OCI-LY1 (cell line): Measurements from ENCODE around the gene FCRL1.

Source experiments
- H2AFZ ChIP-seq: fragments of 200-600 bp; sonication (generic), shearing (Covaris generic); 2 replicates; pipeline ENCODE4 v1.6.0; 2014; ENCODE audit warnings: antibody characterized with exemption, mild to moderate bottlenecking, low read length
- H3F3A ChIP-seq: fragments of 200-600 bp; sonication (generic), shearing (Covaris generic); 2 replicates; pipeline ENCODE4 v1.6.0; 2014; ENCODE audit warnings: mild to moderate bottlenecking, antibody characterized with exemption, low read length, moderate library complexity; ENCODE audit not compliant: insufficient read depth
- H3K27ac ChIP-seq: fragments of 200-600 bp; sonication (generic); 2 replicates; pipeline ENCODE4 v1.5.1; 2014; ENCODE audit warnings: low read length, mixed run types, mild to moderate bottlenecking, low read depth; ENCODE audit not compliant: poor library complexity, severe bottlenecking
- H3K27me3 ChIP-seq: fragments of 200-600 bp; sonication (generic); 2 replicates; pipeline ENCODE4 v1.6.0; 2014; ENCODE audit warnings: antibody characterized with exemption, mild to moderate bottlenecking, low read length, moderate library complexity; ENCODE audit not compliant: insufficient read depth
- H3K36me3 ChIP-seq: fragments of 200-600 bp; sonication (generic); 2 replicates; pipeline ENCODE4 v1.6.1; 2014; ENCODE audit warnings: mild to moderate bottlenecking, antibody characterized with exemption, low read length, moderate library complexity, mixed read lengths; ENCODE audit not compliant: insufficient read depth
- H3K4me1 ChIP-seq: fragments of 200-600 bp; sonication (generic); 2 replicates; pipeline ENCODE4 v1.5.1; 2014; ENCODE audit warnings: mild to moderate bottlenecking, low read length, moderate library complexity; ENCODE audit not compliant: insufficient read depth, severe bottlenecking
- H3K4me2 ChIP-seq: fragments of 200-600 bp; sonication (generic), shearing (Covaris generic); 2 replicates; pipeline ENCODE4 v1.6.1; 2014; ENCODE audit warnings: low read length
- H3K4me3 ChIP-seq: fragments of 200-600 bp; sonication (generic); 2 replicates; pipeline ENCODE4 v1.5.1; 2014; ENCODE audit warnings: low read length, low read depth, mild to moderate bottlenecking, mixed read lengths; ENCODE audit not compliant: poor library complexity, severe bottlenecking
- H3K79me2 ChIP-seq: fragments of 200-600 bp; shearing (Covaris generic); 2 replicates; pipeline ENCODE4 v1.6.1; 2016; ENCODE audit warnings: mixed run types, low read length, mixed read lengths; ENCODE audit not compliant: insufficient read depth
- H3K9ac ChIP-seq: fragments of 200-600 bp; sonication (generic), shearing (Covaris generic); 2 replicates; pipeline ENCODE4 v1.6.1; 2014; ENCODE audit warnings: mild to moderate bottlenecking, low read length, mixed read lengths
- H3K9me2 ChIP-seq: fragments of 200-600 bp; sonication (generic), shearing (Covaris generic); 2 replicates; pipeline ENCODE4 v1.6.1; 2014; ENCODE audit warnings: low read depth, mild to moderate bottlenecking, low read length, mixed read lengths
- H3K9me3 ChIP-seq: fragments of 200-600 bp; shearing (Covaris generic); 2 replicates; pipeline ENCODE4 v1.6.1; 2014; ENCODE audit warnings: low read length, mixed read lengths
- H4K20me1 ChIP-seq: fragments of 200-600 bp; sonication (generic), shearing (Covaris generic); 2 replicates; pipeline ENCODE4 v1.6.0; 2016; ENCODE audit warnings: mild to moderate bottlenecking, low read length; ENCODE audit not compliant: insufficient read depth
- EZH2 ChIP-seq: fragments of 200-600 bp; sonication (generic), shearing (Covaris generic); IDR thresholded peaks from 2 replicates; pipeline ENCODE4 v1.8.0; 2017; ENCODE audit warnings: borderline replicate concordance, mixed run types, mild to moderate bottlenecking, antibody characterized with exemption, low read length, moderate library complexity, mixed read lengths
- TF ChIP-seq, protein P1 (sequence below): fragments of 200-600 bp; sonication (generic), shearing (Covaris generic); IDR thresholded peaks from 2 replicates; pipeline ENCODE4 v1.5.1; 2017; ENCODE audit warnings: mild to moderate bottlenecking, antibody characterized with exemption, low read length, moderate library complexity, mixed read lengths

Gene FCRL1

DNA sequence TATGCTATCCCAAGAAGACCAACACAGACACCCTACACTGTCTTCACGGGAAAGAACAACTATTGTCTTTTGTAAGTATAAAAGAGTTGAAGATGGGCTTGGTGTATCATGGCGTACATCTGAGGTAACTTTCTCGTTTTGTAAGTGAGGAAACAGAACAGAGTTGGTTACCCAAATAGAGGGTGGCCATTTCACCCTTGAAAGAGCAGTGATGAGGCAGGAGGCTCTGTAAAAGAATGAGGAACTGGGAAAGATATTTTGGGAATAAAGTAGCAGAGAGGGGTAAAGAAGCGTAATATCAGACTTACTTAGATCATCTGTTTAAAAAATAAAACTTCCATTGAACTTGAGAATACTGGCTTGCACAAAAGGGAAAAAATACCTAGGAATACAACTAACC, 61.9 kb downstream of the FCRL1 start:
- no peak overlapping the region for H3K4me2 ChIP-seq
- H3K9me3 ChIP-seq: peaks cover 4% of the 10 kb centered on the region; the same call in 1 of the 2 replicates
- H3K79me2 ChIP-seq: no peaks in the 10 kb centered on the region
- no peak overlapping the region for H2AFZ ChIP-seq
- H3K36me3 ChIP-seq: peaks cover 83% of the 10 kb centered on the region
- no peak overlapping the region for H3K27ac ChIP-seq
- H3K4me3 ChIP-seq: no peak overlapping the region
- no peaks in the 10 kb centered on the region for H3K27me3 ChIP-seq
- no peaks in the 10 kb centered on the region for H3K9me2 ChIP-seq
- TF ChIP-seq, protein P1, sequence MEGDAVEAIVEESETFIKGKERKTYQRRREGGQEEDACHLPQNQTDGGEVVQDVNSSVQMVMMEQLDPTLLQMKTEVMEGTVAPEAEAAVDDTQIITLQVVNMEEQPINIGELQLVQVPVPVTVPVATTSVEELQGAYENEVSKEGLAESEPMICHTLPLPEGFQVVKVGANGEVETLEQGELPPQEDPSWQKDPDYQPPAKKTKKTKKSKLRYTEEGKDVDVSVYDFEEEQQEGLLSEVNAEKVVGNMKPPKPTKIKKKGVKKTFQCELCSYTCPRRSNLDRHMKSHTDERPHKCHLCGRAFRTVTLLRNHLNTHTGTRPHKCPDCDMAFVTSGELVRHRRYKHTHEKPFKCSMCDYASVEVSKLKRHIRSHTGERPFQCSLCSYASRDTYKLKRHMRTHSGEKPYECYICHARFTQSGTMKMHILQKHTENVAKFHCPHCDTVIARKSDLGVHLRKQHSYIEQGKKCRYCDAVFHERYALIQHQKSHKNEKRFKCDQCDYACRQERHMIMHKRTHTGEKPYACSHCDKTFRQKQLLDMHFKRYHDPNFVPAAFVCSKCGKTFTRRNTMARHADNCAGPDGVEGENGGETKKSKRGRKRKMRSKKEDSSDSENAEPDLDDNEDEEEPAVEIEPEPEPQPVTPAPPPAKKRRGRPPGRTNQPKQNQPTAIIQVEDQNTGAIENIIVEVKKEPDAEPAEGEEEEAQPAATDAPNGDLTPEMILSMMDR: no peak
- TF ChIP-seq EZH2: no peak
- peaks cover 5% of the 10 kb centered on the region for H3K4me1 ChIP-seq
- no peaks in the 10 kb centered on the region for H3F3A ChIP-seq
- H3K9ac ChIP-seq: no peak overlapping the region
- H4K20me1 ChIP-seq: no peaks in the 10 kb centered on the region

DNA sequence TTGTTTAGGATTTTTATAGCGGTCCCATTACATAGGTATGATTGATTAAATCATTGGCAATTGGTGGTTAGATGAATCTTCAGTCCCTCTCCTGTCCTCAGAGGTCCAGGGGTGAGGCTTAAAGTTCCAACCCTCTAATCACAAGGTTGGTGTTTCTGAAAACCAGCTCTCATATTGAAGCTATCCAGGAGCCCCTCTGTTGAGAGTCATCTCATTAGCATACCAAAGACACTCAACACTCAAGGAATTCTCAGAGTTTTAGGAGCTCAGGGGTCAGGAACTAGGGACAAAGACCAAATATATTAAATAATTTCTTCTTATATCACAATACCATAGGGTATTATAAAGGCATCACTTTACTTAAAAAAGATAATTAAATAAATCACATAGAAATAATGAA, 66.3 kb downstream of the FCRL1 start:
- no peak overlapping the region for H3K27ac ChIP-seq
- TF ChIP-seq, protein P1: no peak
- no peak for TF ChIP-seq EZH2
- H3K4me3 ChIP-seq: no peak overlapping the region
- H3K9me3 ChIP-seq: no peaks in the 10 kb centered on the region
- no peak overlapping the region for H3K9ac ChIP-seq
- H3K4me2 ChIP-seq: no peak overlapping the region
- H3K79me2 ChIP-seq: no peaks in the 10 kb centered on the region
- H4K20me1 ChIP-seq: no peaks in the 10 kb centered on the region
- H3K9me2 ChIP-seq: no peaks in the 10 kb centered on the region
- peaks cover 56% of the 10 kb centered on the region for H3K36me3 ChIP-seq
- H3F3A ChIP-seq: no peaks in the 10 kb centered on the region
- H2AFZ ChIP-seq: no peak overlapping the region
- H3K4me1 ChIP-seq: peaks cover 5% of the 10 kb centered on the region
- H3K27me3 ChIP-seq: no peaks in the 10 kb centered on the region

DNA sequence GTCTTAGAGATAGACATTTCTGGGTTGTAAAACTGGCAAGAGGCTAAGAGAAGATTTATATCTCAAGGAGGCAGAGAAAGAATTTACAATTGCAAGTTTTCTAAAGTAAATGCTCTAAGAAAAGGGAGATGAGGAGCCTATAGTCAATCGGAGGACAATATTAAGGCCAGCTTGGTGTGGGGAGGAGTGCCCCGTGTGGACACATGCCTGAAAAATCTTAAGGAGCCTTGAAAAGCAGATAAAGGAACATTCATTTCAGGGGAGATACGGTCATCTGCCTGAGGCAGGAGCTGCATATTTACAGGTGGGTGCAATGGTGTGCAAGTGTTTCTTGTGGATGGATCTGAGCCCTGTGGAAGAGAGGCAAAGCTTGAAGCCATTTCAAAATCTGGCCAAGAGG, 68.6 kb downstream of the FCRL1 start:
- H3K27ac ChIP-seq: no peak overlapping the region
- no peaks in the 10 kb centered on the region for H3K9me3 ChIP-seq
- peaks cover 40% of the 10 kb centered on the region for H3K36me3 ChIP-seq
- H2AFZ ChIP-seq: no peak overlapping the region
- no peak overlapping the region for H3K9ac ChIP-seq
- no peaks in the 10 kb centered on the region for H3F3A ChIP-seq
- no peak overlapping the region for H3K4me3 ChIP-seq
- no peaks in the 10 kb centered on the region for H3K9me2 ChIP-seq
- H3K4me2 ChIP-seq: no peak overlapping the region
- H4K20me1 ChIP-seq: no peaks in the 10 kb centered on the region
- TF ChIP-seq, protein P1: peak; percentile 21; the same call in 1 of the 2 replicates
- no peak for TF ChIP-seq EZH2
- H3K27me3 ChIP-seq: no peaks in the 10 kb centered on the region
- H3K4me1 ChIP-seq: peaks cover 18% of the 10 kb centered on the region
- no peaks in the 10 kb centered on the region for H3K79me2 ChIP-seq
